ENCODE results near the gene SH3BP2.

The SH3BP2 gene

GRCh38 chr4:2887343-2887742, 94.5 kb downstream of the SH3BP2 start:
- Histone ChIP-seq H3K9ac (ENCODE audit: low read depth, low read length, poor library complexity, severe bottlenecking) (no peak overlapping the region), H3K4me1 (ENCODE audit: insufficient read depth, low read length, poor library complexity, severe bottlenecking) (no peaks in the 10 kb centered on the region), H3K27me3 (ENCODE audit: insufficient read depth, low read length, poor library complexity, severe bottlenecking) (no peaks in the 10 kb centered on the region), H3K9me3 (ENCODE audit: insufficient read depth, low read depth, low read length) (no peaks in the 10 kb centered on the region), H3K36me3 (ENCODE audit: insufficient read depth, low read length) (peaks cover 50% of the 10 kb centered on the region; the same call in 1 of the 2 replicates), H3K4me2 (ENCODE audit: low read depth, low read length, poor library complexity, severe bottlenecking) (no peak overlapping the region), H3F3A (ENCODE audit: low read depth) (no peaks in the 10 kb centered on the region), H3K4me3 (ENCODE audit: low read length, poor library complexity, severe bottlenecking) (no peak overlapping the region), H4K20me1 (ENCODE audit: insufficient read depth, low read length, poor library complexity, severe bottlenecking) (no peaks in the 10 kb centered on the region), H2AFZ (ENCODE audit: low read length) (no peak overlapping the region), H3K79me2 (ENCODE audit: insufficient read depth, low read length) (no peaks in the 10 kb centered on the region), H3K9me2 (replicated peaks; ENCODE audit: low read depth, low read length) (no peaks in the 10 kb centered on the region)
- no peak for TF ChIP-seq CTCF (conservative IDR thresholded peaks at IDR 0.05; ENCODE audit: low read length)
- TF ChIP-seq EZH2phosphoT487 (IDR thresholded peaks at IDR 0.05; ENCODE audit: borderline replicate concordance): no peak

GRCh38 chr4:2888886-2889285, 96.0 kb downstream of the SH3BP2 start:
- Histone ChIP-seq H3K36me3 (ENCODE audit: insufficient read depth, low read length) (peaks cover 47% of the 10 kb centered on the region; the same call in 1 of the 2 replicates), H3K4me3 (ENCODE audit: low read length, poor library complexity, severe bottlenecking) (no peak overlapping the region), H3K27me3 (ENCODE audit: insufficient read depth, low read length, poor library complexity, severe bottlenecking) (no peaks in the 10 kb centered on the region), H3K79me2 (ENCODE audit: insufficient read depth, low read length) (no peaks in the 10 kb centered on the region), H3K4me2 (ENCODE audit: low read depth, low read length, poor library complexity, severe bottlenecking) (no peak overlapping the region), H4K20me1 (ENCODE audit: insufficient read depth, low read length, poor library complexity, severe bottlenecking) (no peaks in the 10 kb centered on the region), H2AFZ (ENCODE audit: low read length) (no peak overlapping the region), H3K9me2 (replicated peaks; ENCODE audit: low read depth, low read length) (no peaks in the 10 kb centered on the region), H3K9ac (ENCODE audit: low read depth, low read length, poor library complexity, severe bottlenecking) (no peak overlapping the region), H3K9me3 (ENCODE audit: insufficient read depth, low read depth, low read length) (no peaks in the 10 kb centered on the region), H3F3A (ENCODE audit: low read depth) (no peaks in the 10 kb centered on the region), H3K4me1 (ENCODE audit: insufficient read depth, low read length, poor library complexity, severe bottlenecking) (no peaks in the 10 kb centered on the region)
- no peak for TF ChIP-seq EZH2phosphoT487 (IDR thresholded peaks at IDR 0.05; ENCODE audit: borderline replicate concordance)
- TF ChIP-seq CTCF (conservative IDR thresholded peaks at IDR 0.05; ENCODE audit: low read length): no peak
